Ectodermal cell (in vitro differentiated cells): ENCODE measurements around the gene CAVIN3.

Experiments
- H3K27ac ChIP-seq: 2 replicates; pipeline ENCODE4 v1.7.0; 2013; ENCODE audit warnings: mild to moderate bottlenecking, low read depth, low read length; ENCODE audit not compliant: insufficient read depth, poor library complexity, severe bottlenecking
- H3K27me3 ChIP-seq: 2 replicates; pipeline ENCODE4 v1.7.0; 2013; ENCODE audit warnings: mild to moderate bottlenecking, low read length; ENCODE audit not compliant: insufficient read depth, control insufficient read depth, poor library complexity, severe bottlenecking
- H3K36me3 ChIP-seq: one replicate; pipeline ENCODE4 v1.7.0; 2013; ENCODE audit warnings: low read length; ENCODE audit not compliant: control insufficient read depth, insufficient read depth
- H3K4me1 ChIP-seq: one replicate; pipeline ENCODE4 v1.7.0; 2013; ENCODE audit warnings: low read length; ENCODE audit not compliant: control insufficient read depth, insufficient read depth
- H3K4me3 ChIP-seq: 2 replicates; pipeline ENCODE4 v1.7.0; 2013; ENCODE audit warnings: low read depth, low read length, control low read depth; ENCODE audit not compliant: insufficient read depth
- H3K9me3 ChIP-seq: 2 replicates; pipeline ENCODE4 v1.7.0; 2013; ENCODE audit warnings: mild to moderate bottlenecking, low read length, moderate library complexity; ENCODE audit not compliant: control insufficient read depth
- WGBS, 2 experiments: methylation state at CpG; one replicate each; pipeline ENCODE4 v1.1.7; 2013; ENCODE audit warnings: missing lambda C conversion rate in 2 of 2; 5-methylcytosine and 5-hydroxymethylcytosine counted together

CAVIN3 gene

GRCh38 chr11:6271598-6271997 lies 48.7 kb downstream of the CAVIN3 start:
- Histone ChIP-seq H3K27me3 (no peaks in the 10 kb centered on the region), H3K4me1 (no peaks in the 10 kb centered on the region), H3K36me3 (no peaks in the 10 kb centered on the region), H3K27ac (no peak overlapping the region), H3K9me3 (no peaks in the 10 kb centered on the region), H3K4me3 (no peak overlapping the region)
- 78 to 80% methylated on average over 3 of the region's 3 CpGs for WGBS, 2 experiments

- Histone ChIP-seq H3K27me3 (no peaks in the 10 kb centered on the region), H3K27ac (no peak overlapping the region), H3K36me3 (no peaks in the 10 kb centered on the region), H3K4me1 (no peaks in the 10 kb centered on the region), H3K4me3 (no peak overlapping the region), H3K9me3 (no peaks in the 10 kb centered on the region)
- 94 to 96% methylated on average over 41 of the region's 41 CpGs for WGBS, 2 experiments
These were observed 49.6 kb downstream of the CAVIN3 start for GRCh38 chr11:6270584-6271246.

- H3K36me3 ChIP-seq = no peaks in the 10 kb centered on the region
These were observed 50.3 kb downstream of the CAVIN3 start for GRCh38 chr11:6269994-6270393.

More at GRCh38 chr11:6269994-6270393, 50.3 kb downstream of the CAVIN3 start:
- Histone ChIP-seq H3K9me3 (no peaks in the 10 kb centered on the region), H3K27me3 (no peaks in the 10 kb centered on the region), H3K4me3 (no peak overlapping the region), H3K27ac (no peak overlapping the region), H3K4me1 (no peaks in the 10 kb centered on the region)
- whole genome bisulfite sequencing, 2 experiments = 94 to 95% methylated on average over 24 of the region's 24 CpGs
